Amygdala (tissue), 56 donors: ENCODE measurements around the gene RPN2.

Source experiments
- DNase-seq, 56 donors: peaks; one replicate each; lab custom pipeline; 2025; lab: John Stamatoyannopoulos, UW

The RPN2 gene

DNA sequence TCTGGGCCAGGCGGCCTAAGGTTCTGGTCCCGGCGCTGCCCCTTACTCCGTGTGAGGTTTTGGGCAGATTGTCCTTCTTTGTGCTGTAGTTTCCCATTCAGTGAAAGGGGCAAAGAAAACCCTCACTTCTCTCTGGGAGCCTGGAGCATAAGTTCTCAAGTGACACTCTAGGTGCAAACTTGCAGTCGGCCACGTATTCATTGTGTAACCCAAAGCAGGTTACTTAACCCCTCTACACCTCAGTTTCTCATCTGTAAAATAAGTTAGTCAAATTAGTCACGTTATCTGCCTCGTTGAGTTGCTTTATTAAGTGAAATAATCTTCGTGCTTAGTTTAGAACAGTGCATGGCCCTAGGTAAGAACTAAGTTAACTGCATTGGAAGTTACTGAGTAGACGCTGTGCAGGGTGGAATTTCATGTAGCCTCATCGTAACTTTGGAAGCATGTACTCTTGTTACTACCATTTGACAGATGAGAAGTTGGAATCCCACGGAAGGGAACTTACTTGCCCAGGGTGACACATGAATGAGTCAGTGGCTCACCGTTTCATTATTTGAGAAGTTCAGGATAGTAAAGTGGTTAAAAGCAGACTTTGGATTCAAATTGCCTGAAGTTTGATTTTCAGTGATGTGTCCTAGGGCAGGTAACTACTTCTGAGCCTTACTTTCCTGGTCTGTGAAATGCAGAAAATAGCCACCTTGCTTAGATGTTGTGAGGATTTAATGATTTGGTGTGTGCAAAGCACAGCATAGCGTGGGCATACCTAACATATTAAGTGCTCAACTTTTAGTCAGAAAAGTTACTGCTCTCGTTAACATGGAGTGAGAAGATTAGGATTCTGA, 774 bp downstream of the RPN2 start:
- no peak for DNase-seq

GRCh38 chr20:37185686-37186085, 6.6 kb downstream of the RPN2 start:
- no peak for DNase-seq

DNA sequence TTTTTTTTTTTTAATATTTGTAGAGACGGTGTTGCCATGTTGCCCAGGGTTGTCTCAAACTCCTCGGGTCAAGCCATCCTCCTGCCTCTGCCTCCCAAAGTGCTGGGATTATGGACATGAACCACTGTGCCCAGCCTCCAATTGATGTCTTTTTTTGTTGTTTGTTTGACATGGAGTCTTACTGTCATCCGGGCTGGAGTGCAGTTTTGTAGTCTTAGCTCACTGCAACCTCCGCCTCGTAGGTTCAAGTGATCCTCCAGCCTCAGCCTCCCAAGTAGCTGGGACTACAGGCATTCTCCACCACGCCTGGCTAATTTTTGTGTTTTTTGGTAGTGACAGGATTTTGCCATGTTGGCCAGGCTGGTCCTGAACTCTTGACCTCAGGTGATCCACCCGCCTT, 9.7 kb downstream of the RPN2 start:
- DNase-seq = no peak

- DNase-seq = no peak
Observed at GRCh38 chr20:37189416-37190016, 10.4 kb downstream of the RPN2 start.

- DNase-seq = no peak
Observed at GRCh38 chr20:37190354-37191112, 11.4 kb downstream of the RPN2 start.

DNA sequence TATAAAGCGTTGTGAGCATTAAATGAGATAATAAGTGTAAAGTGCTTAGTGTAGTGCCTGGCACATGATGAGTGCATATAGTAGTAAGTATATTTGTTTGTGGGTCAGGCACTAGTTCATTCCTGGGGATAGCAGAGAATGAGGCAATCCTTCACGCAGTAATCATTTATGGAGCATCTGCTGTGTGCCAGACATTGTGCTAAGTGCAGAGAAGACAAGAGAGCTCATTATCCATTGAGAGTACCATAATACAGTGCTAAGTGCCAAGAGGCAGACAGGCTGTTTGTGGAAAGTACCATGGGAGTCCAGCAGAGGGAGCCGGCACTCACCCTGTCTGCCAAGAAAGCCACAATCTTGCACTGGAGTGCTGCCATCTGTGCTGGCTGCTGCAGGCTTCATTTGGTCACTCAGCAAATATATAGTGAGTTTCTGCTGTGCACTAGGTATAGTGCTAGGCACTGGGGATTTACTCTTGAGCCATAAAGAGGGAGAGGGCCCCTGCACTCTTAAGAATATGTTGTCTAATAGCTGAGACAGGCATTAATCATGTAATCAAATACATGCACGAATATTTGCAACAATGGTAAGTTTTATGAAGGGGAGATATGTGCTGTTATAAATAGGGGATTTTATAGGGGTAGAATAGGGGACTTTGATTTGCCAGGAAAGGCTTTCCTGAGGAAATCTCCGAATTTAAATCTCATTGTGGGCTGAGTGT, 13.2 kb downstream of the RPN2 start:
- peak in 55 of 56 donors; percentile 17 to 98 (median 87) for DNase-seq

DNA sequence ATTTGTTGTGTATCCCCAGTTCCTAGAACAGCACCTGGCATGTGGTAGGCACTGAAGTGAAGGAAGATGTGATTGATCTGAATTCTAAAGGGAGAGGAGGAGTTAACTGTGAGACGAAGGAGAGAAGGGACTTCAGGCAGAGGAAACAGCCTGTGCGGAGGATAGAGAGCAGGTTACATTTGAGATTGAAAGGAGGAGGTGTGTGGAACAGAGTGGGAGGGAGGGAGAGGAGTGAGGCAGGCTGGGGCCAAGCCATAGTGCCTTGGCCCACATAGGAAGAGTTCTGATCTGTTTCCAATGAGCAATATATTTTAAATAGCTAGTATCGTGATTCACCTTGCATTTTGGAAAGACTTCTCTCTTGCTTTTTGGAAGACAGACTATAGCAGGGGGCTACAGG, 14.1 kb downstream of the RPN2 start:
- peak in 2 of 56 donors; percentile 22 to 23 for DNase-seq

- peak in 1 of 56 donors; percentile 22 for DNase-seq
Observed at GRCh38 chr20:37193821-37194220, 14.7 kb downstream of the RPN2 start.

DNA sequence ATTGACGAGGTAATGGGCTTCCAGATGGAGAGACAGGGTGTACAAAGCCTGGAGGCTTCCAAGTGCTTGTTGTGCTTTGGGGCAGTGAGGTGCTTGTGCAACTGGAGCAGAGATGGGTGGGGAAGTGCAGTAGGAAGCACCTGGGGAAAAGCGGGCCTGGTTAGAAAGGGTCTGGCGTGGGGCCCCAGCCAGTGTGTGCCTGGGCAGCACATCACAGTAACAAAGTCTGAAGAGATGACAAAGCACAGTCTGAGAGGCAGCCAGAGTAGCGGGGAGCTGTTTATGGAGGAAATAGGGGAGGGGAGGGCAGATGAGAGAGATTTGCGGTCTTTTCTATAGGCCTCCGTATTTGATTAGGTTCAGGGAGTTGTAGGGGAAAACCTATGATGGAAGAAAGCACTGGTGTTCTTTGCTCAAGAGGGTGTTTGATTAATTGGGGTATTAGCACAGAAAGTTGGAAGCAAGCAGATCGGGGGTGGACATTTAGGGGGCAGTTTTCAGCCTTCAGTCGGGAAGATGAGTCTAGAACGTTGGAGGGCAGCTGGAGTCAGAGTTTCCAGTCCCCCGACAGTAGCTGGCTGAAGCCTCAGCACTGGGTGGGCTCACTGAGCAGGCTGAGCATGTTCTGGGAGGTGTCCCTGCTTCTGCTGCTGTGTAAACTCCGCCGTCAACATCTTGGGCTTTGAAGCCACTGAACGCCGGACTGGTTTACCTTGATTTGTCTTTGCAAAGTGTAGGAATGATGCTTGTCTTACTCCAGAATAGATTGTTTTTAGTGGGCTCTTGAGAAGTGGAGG, 15.7 kb downstream of the RPN2 start:
- DNase-seq = no peak

DNA sequence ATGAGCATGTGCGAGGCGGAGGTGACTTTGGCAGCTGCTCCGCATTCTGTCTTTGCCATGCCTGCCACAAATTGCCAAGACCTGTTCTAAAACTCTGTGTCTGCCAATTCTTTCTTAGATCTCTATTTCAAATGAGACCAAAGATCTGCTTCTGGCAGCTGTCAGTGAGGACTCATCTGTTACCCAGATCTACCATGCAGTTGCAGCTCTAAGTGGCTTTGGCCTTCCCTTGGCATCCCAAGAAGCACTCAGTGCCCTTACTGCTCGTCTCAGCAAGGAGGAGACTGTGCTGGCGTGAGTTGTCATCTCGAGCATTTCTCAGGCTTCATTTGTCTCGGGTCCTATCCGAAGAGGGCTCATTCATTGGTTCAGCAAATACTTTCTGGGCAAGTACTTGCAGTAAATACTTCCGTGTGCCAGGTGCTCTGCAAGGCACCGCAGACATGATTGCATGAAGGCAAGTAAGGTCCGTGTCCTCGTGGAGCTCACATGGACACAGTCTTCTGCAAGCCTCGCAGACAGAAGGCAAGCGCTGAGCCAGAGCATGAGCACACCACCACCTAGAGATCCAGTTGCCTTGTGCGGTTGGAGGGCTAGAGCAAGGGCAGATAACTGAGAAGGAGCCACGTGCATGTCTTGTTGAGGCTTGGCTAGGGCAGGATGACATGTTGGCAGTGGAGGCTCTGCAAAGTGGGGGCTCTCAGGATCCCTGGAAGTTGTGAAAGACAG, 20.0 kb downstream of the RPN2 start:
- no peak for DNase-seq

DNA sequence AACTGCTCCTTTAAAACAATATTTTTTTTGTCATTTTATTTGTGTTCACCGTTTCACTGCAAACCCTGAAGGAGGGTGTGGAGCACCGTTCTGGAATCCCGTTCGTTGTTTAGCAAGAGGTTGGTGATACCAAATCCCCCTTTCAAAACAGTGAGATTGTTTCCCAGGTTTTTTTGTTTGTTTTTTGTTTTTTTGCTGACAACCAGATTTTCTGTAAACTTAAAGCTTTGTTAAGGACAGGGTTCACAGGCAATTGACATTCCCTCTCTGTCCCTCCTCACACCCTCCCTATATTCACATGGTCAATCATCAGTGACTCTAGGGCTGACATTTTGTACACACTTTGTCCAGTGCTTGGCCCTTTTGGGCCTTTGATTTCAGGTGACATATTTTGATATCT, 21.2 kb downstream of the RPN2 start:
- no peak for DNase-seq

- no peak for DNase-seq
Observed at GRCh38 chr20:37200926-37201826, 22.0 kb downstream of the RPN2 start.

GRCh38 chr20:37201827-37202162, 22.7 kb downstream of the RPN2 start:
- no peak for DNase-seq

- DNase-seq = peak in 3 of 56 donors; percentile 6 to 61 (median 22)
Observed at GRCh38 chr20:37202267-37202943, 23.3 kb downstream of the RPN2 start.

- DNase-seq = no peak
Observed at GRCh38 chr20:37204056-37204455, 24.9 kb downstream of the RPN2 start.

DNA sequence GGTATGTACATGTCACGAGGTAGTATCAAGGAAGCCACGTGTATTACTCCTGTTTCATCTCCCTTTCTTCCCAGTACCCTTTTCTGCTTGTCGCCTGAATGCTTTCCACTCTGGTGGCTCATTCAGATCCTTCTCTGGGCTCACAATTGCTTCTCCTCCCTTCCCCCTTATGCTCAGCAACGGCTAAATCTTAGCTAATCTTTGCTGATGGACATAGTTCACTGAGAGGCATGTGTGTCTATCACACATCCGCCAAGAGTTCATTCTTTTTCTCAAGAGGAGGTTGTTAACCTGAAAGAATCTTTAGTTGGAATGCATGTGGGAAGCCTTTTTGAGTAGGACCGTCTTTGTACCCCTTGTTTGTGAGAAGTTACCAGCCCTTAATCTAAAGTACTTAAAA, 26.0 kb downstream of the RPN2 start:
- no peak for DNase-seq

DNA sequence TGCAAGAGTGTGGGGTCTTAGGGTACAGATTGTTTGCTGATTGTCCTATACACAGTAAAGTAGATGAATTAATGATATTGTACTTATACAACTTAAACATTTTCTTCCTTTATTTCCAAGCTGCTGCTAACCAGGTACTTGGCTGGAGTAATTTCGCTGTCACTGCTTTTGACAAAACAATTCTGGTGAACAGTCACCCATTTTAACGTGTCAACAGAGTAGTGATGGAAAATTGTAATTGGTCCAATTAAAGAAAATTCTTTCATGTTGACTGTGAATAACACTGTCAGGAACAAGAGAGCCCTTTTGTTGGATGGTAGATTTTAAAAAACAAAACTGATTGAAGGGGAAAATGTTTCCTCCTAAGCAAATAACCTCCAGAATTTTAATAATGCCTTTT, 26.7 kb downstream of the RPN2 start:
- DNase-seq = no peak

DNA sequence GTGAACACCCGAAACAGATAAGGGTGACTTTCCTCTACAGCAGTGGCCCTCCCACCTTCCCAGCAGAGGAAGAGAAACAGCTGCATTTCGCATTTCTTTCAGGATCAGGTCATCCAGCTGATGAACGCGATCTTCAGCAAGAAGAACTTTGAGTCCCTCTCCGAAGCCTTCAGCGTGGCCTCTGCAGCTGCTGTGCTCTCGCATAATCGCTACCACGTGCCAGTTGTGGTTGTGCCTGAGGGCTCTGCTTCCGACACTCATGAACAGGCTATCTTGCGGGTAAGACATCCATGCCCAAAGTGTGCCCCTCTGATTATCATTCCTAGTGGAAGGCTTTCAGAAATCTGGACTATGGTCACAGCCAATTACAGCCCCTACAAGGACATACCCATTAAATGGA, 28.0 kb downstream of the RPN2 start:
- no peak for DNase-seq
